GM18519 (cell line): Measurements from ENCODE around the gene FKBP9.
"Not testable (repeated sequence)": the region's sequence is repeated elsewhere in the genome, so short reads cannot be mapped to it uniquely, and the experiment has no call there.

Experiments
- ATAC-seq: cut with Tn5 transposase; IDR thresholded peaks from one replicate; pipeline ENCODE4 v1.9.1; 2021; ENCODE audit warnings: mild to moderate bottlenecking, moderate library complexity; ENCODE audit not compliant: unreplicated experiment, low FRiP score

The FKBP9 gene

GRCh38 chr7:33003111-33003510, 45.9 kb downstream of the FKBP9 start:
- ATAC-seq = not testable (repeated sequence)

- not testable (repeated sequence) for ATAC-seq
These were observed 46.9 kb downstream of the FKBP9 start for GRCh38 chr7:33004104-33004616.

GRCh38 chr7:33005193-33005592, 48.0 kb downstream of the FKBP9 start:
- not testable (repeated sequence) for ATAC-seq

- ATAC-seq = not testable (repeated sequence)
These were observed 48.5 kb downstream of the FKBP9 start for GRCh38 chr7:33005690-33006089.

GRCh38 chr7:33009734-33010133, 52.5 kb downstream of the FKBP9 start:
- no peak for ATAC-seq

- no peak for ATAC-seq
These were observed 55.1 kb downstream of the FKBP9 start for GRCh38 chr7:33012364-33012763.

- no peak for ATAC-seq
These were observed 67.0 kb downstream of the FKBP9 start for GRCh38 chr7:33024189-33024757.

- no peak for ATAC-seq
These were observed 78.5 kb downstream of the FKBP9 start for GRCh38 chr7:33035776-33036175.

GRCh38 chr7:33038639-33039038, 81.4 kb downstream of the FKBP9 start:
- no peak for ATAC-seq

- peak; percentile 27 for ATAC-seq
These were observed 82.1 kb downstream of the FKBP9 start for GRCh38 chr7:33039257-33039902.

- ATAC-seq = no peak
These were observed 82.7 kb downstream of the FKBP9 start for GRCh38 chr7:33039903-33040292.

GRCh38 chr7:33040803-33041516, 83.7 kb downstream of the FKBP9 start:
- ATAC-seq = peak; percentile 85

- ATAC-seq = no peak
These were observed 84.6 kb downstream of the FKBP9 start for GRCh38 chr7:33041631-33042428.

- ATAC-seq = no peak
These were observed 86.5 kb downstream of the FKBP9 start for GRCh38 chr7:33043501-33044400.

- no peak for ATAC-seq
These were observed 87.1 kb downstream of the FKBP9 start for GRCh38 chr7:33044401-33044718.

- peak; percentile 40 for ATAC-seq
These were observed 87.7 kb downstream of the FKBP9 start for GRCh38 chr7:33044986-33045385.

- ATAC-seq = no peak
These were observed 91.0 kb downstream of the FKBP9 start for GRCh38 chr7:33048257-33048656.

GRCh38 chr7:33048704-33049103, 91.5 kb downstream of the FKBP9 start:
- no peak for ATAC-seq

- peak; percentile 35 for ATAC-seq
These were observed 93.5 kb downstream of the FKBP9 start for GRCh38 chr7:33050535-33051318.
